ENCODE data around the gene TUBB3. TPM values are rescaled to one million over a fixed set of nuclear protein-coding genes. Genes with fewer than 3 reads are reported as not detected.

TUBB3 gene
- total RNA-seq, 1 experiment from 2014 or later, result 173 TPM

DNA sequence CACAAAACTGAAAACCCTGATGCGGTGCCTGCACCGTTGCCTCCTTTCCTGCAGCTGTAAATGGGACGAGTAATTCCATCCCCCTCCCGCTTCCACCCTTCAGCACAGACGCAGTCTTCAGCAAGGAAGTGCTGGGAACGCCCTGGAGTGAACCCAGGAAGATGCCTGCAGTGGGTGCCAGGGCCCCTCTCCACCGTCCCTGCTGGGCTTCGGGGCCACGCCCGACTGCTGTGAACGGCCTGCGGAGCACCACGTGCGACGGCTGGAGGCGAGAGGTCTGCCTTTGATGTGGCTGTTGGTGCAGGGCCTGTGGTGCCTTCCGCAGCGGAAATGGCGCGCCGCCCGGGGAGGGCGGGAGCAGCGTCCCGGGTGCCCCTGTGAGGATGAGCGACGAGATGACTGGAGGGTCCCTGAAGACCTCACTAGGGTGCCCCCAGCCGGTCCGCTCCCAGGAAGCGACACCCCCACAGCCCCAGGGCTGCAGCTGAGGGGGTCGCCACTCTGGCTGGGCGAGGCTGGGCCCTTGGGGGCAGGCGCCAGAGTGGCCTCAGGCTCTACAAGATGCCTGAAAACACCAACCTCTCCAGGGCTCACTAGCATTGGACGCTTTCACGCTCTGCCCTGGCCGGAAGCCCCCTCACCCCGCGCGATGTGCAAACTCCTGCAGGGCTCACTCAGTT, 5.2 kb upstream of the TUBB3 start (continued):
- peak; percentile 88 for TF ChIP-seq POLR2AphosphoS5 (IDR thresholded peaks at IDR 0.05; ENCODE audit: low read depth, low read length)

DNA sequence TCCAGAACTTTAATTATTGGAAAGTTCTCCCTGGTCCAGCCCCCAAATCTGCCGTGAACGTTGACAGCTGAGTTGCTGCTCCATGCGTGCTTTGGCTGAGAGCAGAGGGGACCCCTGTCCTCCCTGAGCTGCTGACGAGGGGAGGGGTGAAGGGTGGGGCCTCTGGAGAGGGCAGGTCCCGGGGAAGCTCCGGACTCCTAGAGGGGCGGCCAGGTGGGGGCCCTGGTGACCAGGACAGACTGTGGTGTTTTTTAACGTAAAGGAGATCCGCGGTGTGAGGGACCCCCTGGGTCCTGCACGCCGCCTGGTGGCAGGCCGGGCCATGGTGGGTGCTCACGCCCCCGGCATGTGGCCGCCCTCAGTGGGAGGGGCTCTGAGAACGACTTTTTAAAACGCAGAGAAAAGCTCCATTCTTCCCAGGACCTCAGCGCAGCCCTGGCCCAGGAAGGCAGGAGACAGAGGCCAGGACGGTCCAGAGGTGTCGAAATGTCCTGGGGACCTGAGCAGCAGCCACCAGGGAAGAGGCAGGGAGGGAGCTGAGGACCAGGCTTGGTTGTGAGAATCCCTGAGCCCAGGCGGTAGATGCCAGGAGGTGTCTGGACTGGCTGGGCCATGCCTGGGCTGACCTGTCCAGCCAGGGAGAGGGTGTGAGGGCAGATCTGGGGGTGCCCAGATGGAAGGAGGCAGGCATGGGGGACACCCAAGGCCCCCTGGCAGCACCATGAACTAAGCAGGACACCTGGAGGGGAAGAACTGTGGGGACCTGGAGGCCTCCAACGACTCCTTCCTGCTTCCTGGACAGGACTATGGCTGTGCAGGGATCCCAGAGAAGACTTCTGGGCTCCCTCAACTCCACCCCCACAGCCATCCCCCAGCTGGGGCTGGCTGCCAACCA, 4.4 kb upstream of the TUBB3 start, which contains the start of gene MC1R:
Gene MC1R, plus strand, starts transcription at position 410 of the 895 bp plus-strand sequence. Its CDS starts 397 bp downstream, at position 807.
- TF ChIP-seq EGR1 (IDR thresholded peaks at IDR 0.05; ENCODE audit: low read depth) (no peak), POLR2A (IDR thresholded peaks at IDR 0.05; ENCODE audit: borderline replicate concordance, extremely low read depth, insufficient read depth, insufficient read length) (peak; percentile 61), CBX3 (IDR thresholded peaks at IDR 0.05; ENCODE audit: low read depth) (no peak), EZH2 (IDR thresholded peaks at IDR 0.05) (no peak), TCF7L2 (IDR thresholded peaks at IDR 0.05; ENCODE audit: borderline replicate concordance, extremely low read depth, insufficient read depth, insufficient read length) (peak; percentile 11), POLR2AphosphoS5 (IDR thresholded peaks at IDR 0.05; ENCODE audit: low read depth, low read length) (peak; percentile 28; the same call in 1 of the 2 replicates)
- TF ChIP-seq, protein P1, sequence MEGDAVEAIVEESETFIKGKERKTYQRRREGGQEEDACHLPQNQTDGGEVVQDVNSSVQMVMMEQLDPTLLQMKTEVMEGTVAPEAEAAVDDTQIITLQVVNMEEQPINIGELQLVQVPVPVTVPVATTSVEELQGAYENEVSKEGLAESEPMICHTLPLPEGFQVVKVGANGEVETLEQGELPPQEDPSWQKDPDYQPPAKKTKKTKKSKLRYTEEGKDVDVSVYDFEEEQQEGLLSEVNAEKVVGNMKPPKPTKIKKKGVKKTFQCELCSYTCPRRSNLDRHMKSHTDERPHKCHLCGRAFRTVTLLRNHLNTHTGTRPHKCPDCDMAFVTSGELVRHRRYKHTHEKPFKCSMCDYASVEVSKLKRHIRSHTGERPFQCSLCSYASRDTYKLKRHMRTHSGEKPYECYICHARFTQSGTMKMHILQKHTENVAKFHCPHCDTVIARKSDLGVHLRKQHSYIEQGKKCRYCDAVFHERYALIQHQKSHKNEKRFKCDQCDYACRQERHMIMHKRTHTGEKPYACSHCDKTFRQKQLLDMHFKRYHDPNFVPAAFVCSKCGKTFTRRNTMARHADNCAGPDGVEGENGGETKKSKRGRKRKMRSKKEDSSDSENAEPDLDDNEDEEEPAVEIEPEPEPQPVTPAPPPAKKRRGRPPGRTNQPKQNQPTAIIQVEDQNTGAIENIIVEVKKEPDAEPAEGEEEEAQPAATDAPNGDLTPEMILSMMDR (IDR thresholded peaks at IDR 0.05 in 2 of 3, conservative IDR thresholded peaks at IDR 0.05 in 1 of 3; ENCODE audit: borderline replicate concordance in 1 of 3, insufficient read depth in 1 of 3, low read depth in 2 of 3, low read length in 2 of 3), result peak in 2 of 3 experiments; percentile 72; a peak in 4 of 6 replicates
- TF ChIP-seq, protein P2, sequence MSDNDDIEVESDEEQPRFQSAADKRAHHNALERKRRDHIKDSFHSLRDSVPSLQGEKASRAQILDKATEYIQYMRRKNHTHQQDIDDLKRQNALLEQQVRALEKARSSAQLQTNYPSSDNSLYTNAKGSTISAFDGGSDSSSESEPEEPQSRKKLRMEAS (IDR thresholded peaks at IDR 0.05), result no peak
- RAD21 ChIA-PET (ENCODE audit: low non-redundant PET in 1 of 2, low total read pairs in 2 of 2, uncharacterized antibody in 2 of 2, unreplicated experiment in 2 of 2), result no interaction called here
- Histone ChIP-seq H3K36me3 (ENCODE audit: control insufficient read depth in 1 of 2, insufficient read depth in 2 of 2, low read length in 2 of 2) (no peaks in the 10 kb centered on the region), H4K20me1 (ENCODE audit: insufficient read depth) (peaks cover under 1% of the 10 kb centered on the region; the same call in 1 of the 2 replicates), H3K4me2 (ENCODE audit: low read length) (peak within 1 kb of the TSS; percentile 80), H3K4me3 (replicated peaks in 1 of 2; ENCODE audit: low read depth in 1 of 2, low read length in 2 of 2) (peak within 1 kb of the TSS; percentile 19 to 49), H3K4me1 (ENCODE audit: control insufficient read depth in 1 of 2, insufficient read depth in 2 of 2, low read length in 2 of 2) (peaks cover 52 to 73% of the 10 kb centered on the region in 2 experiments), H3K79me2 (ENCODE audit: insufficient read depth, low read length) (peaks cover 5% of the 10 kb centered on the region), H3K9me2 (ENCODE audit: insufficient read depth) (no peaks in the 10 kb centered on the region), H2AFZ (ENCODE audit: low read depth, low read length, poor library complexity, severe bottlenecking) (no peak within 1 kb of the TSS), H3K27ac (ENCODE audit: low read depth, low read length) (peak within 1 kb of the TSS; percentile 87), H3K9ac (ENCODE audit: low read length) (peak within 1 kb of the TSS; percentile 64), H3K27me3 (ENCODE audit: insufficient read depth, low read length) (no peaks in the 10 kb centered on the region), H3K9me3 (ENCODE audit: control insufficient read depth in 1 of 2, insufficient read depth in 1 of 2, low read depth in 1 of 2, low read length in 2 of 2) (no peaks in the 10 kb centered on the region)
- POLR2A ChIA-PET, result interaction anchor here (0.6 to 2.0 kb wide), 5 partner anchors 10 to 61 kb away, joined by 4 to 9 read pairs (median 5); partner anchors contain the start of gene TCF25
- intact Hi-C loops (cut with micrococcal nuclease), result no loop called here
- no TSS peak for BruUV-seq (replicated peaks)
- DNase-seq (ENCODE audit: low read depth, low spot score) (peak; percentile 26), ATAC-seq (peak; percentile 15)
- CTCF ChIA-PET, result interaction anchor here (1.1 to 2.3 kb wide), 2 partner anchors 10 to 101 kb away, joined by 3 to 26 read pairs; no protein-coding TSS in a partner anchor

All from HCT116 (cell line).